Left kidney (tissue), 8 donors: ENCODE data around the gene KRTAP5-2. TPM values are rescaled to one million over a fixed set of nuclear protein-coding genes. Genes with fewer than 3 reads are reported as not detected.
"Not testable (repeated sequence)": the region's sequence is repeated elsewhere in the genome, so short reads cannot be mapped to it uniquely, and the experiment has no call there.

Source experiments
- DNase-seq: peaks from one replicate; pipeline ENCODE4 v3.0.0-alpha.2; 2013
- long read RNA-seq, 8 donors: transcript quantifications; one replicate each; lab custom pipeline, GENCODE V29; 2026
- polyA plus RNA-seq: library from polyadenylated mRNA; unstranded; fragments of 120-200 nt; gene quantifications from one replicate; pipeline ENCODE4 v1.2.1, GENCODE V29; 2013; ENCODE audit not compliant: insufficient read length

The KRTAP5-2 gene, protein sequence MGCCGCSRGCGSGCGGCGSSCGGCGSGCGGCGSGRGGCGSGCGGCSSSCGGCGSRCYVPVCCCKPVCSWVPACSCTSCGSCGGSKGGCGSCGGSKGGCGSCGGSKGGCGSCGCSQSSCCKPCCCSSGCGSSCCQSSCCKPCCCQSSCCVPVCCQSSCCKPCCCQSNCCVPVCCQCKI
- not detected for polyA plus RNA-seq
- long read RNA-seq, donor 1, result 0 reads
- long read RNA-seq, donor 2, partial matches to known transcripts, result 0 of 1 reads
- long read RNA-seq, donor 2, other reads (novel, unspliced or antisense), result 0 of 1 reads
- long read RNA-seq, donor 3, result 0 reads
- long read RNA-seq, donor 4, result 0 reads
- long read RNA-seq, donor 5, result 0 reads
- long read RNA-seq, donor 6, partial matches to known transcripts, result 0 of 1 reads
- long read RNA-seq, donor 6, other reads (novel, unspliced or antisense), result 0 of 1 reads
- long read RNA-seq, donor 7, result 0 reads
- long read RNA-seq, donor 8, result 0 reads

DNA sequence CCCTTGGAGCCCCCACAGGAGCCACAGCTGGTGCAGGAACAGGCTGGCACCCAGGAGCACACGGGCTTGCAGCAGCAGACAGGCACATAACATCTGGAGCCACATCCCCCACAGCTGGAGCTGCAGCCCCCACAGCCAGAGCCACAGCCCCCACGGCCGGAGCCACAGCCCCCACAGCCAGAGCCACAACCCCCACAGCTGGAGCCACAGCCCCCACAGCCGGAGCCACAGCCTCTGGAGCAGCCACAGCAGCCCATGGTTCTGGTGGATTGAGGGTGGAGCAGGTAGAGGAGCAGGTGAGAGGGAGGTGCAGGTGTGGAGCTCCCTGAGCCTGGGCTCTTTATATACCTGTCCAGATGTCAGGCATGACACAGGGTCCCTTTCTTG lies at the start of gene KRTAP5-2:
TSS of gene KRTAP5-2 (minus strand) at position 301 of the 387 bp plus-strand sequence. CDS start at position 257, 44 bp downstream.
- no peak for DNase-seq

DNA sequence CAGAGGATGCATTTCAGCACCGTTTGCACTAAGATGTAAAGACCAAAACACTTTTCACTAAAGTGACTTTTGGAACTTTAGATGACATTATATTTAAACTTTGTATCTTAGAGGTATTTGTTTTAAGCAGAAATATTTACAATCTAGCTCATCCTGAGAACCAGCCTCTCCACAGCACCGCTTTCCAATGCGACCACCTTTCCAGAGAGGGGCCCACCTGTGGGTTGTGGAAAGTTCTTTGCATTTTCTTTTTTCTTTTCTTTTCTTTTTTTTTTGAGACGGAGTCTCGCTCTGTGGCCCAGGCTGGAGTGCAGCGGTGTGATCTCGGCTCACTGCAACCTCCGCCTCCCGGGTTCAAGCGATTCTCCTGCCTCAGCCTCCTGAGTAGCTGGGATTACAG lies 48.4 kb upstream of the KRTAP5-2 start:
- not testable (repeated sequence) for DNase-seq

DNA sequence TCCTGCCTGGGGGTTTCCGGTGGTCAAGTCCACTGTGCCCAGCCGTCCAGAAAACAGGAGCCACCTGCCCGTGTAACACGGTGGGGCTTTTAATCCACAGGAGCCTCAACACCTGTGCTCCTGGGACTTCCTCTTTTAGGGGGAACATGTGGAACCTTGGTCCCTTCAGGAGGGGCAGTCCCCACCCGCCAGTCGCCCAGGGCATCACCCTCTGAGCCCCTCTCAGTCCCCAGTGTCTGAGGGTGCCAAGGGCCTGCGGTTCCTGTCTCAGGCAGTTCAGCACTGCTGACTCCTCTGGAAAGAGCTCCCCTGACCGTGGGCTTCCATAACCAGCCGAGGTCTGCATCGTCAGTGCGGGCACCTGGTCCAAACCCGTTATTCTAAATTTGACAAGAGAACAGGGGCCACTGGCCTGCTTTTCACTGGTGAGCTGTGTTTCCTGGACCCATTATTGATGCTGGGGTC lies 47.3 kb upstream of the KRTAP5-2 start:
- no peak for DNase-seq

DNA sequence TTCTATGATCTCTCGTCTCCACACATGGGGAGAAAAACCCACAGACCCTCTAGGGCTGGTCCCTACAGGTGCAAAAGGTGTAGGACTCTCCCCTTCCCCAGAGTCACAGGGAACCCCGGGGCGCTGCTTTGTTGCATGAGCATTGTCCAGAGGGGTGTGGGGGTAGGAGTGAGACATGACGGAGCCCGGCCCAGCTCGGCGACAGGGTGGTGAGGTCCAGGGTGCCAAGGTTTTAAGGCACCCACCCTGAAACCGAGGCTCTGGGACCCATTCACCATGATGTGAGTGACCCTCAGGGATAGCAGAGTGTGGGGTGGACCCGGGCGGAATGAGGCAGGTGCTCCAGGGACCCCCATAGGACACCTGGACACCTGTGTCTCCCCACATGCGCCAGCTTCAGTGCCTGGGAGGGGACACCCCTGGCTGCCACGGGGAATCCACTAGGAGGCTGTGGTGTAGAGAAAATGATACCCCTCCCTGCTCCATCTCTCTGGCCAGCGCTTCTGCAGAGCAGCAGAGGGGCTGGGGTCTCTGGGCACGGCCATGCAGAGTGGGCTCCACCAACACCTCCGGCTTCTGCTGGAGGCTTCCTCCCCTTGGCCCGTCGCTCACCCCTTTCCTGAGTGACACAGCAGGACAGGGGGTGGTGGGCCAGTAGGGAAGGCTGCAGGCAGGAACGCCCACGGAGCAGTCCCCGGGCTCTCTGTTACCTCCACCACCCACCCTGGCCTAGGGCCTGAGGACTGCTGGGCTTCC lies 46.7 kb upstream of the KRTAP5-2 start:
- DNase-seq, result no peak

DNA sequence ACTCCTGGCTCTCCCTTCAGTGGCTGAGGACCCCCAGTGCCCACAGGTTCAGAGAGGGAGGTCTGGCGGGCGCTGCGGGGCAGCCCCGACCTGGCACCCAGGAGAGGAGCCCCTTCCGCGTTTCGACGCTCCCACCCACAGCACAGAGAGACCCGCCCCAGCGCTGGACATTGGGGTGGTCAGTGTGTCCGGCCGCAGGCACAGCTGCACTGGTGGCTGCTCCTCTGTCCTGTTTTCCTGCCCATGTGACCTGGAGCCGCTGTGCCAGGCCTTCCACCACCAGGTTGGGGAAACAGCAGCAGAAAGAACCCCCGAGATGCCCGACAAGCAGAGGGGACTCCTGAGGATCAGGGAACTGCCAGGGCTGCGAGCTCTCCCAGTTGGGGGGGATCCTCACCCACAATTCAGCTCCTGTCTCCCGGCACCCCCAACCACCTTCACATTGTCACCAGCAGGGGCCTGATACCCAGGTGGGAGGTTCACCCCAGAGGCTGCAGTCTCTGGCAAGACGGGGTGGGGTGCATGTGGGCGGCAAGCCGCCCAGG lies 45.1 kb upstream of the KRTAP5-2 start:
- no peak for DNase-seq

DNA sequence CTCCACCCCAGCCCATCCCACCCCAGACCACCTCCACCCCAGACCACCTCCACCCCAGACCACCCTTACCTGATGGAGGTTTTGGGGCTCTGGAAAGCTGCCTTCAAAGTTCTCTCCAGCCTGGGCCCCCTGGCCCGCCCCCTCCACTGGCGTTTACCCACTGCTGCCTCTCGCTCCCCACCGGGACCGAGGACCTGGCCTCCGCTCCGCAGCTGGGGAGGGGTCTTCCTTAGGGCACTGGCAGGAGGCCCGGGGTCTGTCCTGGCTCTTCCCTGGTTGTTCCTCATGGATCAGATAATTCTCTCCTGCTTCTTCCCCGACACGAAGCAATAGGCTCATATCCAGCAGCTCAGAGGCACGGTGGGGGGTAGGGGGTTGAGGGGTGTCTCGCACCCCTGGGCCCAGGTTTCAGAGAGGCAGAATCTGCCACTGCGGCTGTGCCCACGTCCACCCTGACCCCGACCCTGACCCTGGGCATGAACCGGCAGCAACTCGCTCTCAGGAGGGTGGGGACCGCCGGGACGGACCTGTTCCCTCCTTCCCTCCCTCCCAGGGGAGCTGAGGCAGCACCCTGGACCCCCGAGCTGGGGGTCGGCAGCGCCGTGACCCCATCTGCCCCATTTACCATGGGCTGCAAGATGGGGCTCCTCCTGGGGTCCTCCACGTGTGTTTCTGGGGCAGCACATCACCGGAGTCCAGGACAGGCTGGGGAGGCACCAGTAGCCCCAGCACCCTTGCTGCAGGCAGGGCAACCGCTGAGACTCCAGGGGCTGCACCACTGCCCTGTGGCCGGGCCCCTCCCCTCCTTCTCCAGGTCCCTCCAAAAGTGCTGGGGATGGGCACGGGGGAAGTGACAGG lies 44.4 kb upstream of the KRTAP5-2 start:
- no peak for DNase-seq

DNA sequence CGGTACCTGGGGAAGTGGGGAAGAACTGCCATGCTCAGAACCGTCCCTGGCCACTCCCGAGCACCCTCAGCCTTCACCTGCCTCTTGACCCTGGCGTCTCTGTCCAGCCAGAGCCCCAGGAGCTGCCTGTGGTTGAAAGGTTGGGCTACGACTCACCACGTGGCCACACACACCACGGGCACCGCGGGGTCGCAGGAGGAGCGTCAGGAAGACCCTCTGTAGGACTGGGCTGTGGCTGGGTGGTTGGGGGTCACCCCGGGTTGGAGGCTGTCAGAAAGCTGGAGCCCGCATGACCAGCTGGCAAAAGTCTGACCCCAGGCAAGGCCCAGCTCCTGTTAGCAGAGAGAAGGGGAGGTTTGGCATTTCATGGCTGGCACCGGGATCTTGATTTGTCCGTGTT lies 43.0 kb upstream of the KRTAP5-2 start:
- DNase-seq, result no peak

DNA sequence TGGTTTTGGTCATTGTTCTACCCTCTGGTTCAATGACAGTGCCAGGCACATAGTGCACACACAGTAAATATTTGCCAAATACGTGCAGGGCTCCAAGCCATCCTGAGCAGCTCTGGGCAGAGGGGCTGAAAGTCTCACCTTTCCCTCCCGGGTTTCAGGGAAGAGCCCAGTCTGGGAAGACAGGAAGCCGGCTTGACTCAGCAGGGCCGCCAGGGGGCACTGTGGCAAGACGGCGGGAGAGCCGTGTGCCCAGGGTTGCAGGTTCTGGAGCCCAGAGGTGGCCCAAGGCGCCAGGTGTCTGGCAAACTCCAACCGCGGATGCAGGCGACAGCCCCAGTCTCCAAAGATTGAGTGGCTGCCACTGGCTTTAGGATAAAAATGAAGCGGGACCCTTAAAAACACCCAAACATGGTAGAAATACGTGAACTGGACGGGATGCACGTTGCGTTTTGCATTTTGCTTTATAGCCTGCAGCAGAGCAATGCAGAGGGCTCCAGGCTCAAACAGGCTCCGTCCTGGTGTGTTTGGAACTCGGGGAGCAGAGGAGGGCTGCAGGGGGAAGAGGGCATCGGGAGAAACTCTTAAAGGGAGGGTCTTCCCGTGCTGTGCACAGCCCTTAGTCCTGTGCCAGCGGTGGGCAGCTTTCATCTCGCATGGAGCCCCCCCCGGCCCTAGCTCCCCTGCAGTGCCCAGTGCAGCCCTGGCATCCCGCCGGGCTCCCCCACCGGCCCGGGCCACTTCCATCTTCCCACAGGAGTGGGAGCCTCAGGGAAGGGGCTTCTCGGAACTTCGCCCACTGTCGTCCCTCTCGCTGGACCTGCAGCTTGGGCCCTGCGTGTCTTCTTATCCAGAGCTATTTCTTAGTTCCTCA lies 42.2 kb upstream of the KRTAP5-2 start:
- no peak for DNase-seq

DNA sequence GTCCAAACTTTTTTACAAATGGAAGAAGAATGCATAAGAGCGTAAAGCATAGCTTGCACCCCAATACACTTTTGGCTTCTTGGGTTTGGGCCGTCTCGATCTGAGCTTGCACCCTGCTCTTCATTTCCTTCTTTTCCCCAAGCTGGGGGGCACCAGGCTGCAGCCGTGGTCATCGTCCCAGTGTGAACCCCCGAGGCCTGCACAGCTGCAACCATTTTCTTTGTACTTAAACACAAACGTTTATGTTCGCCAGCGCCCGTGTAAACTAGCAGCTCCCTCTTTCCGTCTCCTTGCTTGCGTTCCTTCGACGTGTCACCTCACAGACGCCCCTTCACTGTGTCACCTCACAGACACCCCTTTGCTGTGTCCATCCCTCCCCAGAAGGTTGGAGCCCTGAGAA lies 41.6 kb upstream of the KRTAP5-2 start:
- no peak for DNase-seq

DNA sequence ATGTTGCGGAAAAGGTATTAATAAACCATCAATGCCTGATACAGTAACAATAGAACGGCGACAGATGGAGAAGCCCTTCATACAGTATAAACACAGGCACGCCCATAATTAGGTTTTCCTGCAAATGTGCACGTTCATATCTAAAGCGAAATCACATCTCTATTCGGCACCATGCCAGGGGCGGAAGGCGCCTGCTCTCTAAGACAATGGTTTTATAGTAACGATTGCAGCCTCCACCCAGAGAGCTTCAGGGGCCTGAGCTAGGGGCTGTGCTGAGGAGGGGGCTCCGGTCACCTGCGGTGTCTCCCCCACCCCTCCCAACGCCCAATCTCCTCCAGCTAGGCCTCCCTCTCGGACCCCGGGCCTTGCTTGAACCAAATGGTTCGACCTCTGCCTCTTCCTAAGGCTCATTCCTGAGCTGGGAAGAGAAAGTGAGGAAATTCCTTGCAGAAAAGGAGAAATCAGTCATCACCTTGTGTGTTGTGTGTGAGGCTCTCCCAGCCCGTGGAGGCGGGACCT lies 41.1 kb upstream of the KRTAP5-2 start:
- no peak for DNase-seq

DNA sequence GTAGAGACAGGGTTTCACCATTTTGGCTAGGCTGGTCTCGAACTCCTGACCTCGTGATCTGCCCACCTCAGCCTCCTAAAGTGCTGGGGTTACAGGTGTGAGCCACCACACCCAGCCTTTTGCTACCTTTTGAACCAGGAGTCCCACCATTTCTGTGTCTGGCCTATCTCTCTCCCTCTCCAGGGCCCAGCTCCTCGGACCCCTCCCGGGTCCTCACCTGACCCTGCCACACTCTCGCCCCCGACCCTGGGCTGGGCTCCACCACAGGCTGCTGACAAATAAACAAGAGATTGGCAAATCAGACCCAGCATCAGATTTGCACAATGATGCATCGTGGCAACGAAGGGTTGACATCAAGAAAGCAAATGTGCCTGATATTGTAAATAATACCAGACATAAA lies 40.2 kb upstream of the KRTAP5-2 start:
- DNase-seq, result no peak

DNA sequence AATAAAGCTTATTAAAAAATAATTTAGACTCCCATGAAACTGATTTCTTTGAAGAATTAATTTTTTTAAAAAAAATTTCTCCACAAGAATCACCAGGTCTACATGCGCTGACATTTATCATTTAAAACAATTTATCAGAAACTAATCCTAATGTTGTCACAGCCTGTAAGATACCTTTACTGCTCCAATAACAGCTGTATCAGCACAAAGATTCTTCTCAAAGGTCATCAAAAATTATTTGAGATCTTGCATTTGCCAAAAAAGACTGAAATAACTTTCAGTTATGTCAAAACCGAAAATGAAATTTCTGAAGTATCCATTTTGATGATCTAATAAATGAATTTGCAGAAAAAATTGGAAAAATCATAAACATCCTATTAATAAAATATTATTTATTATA lies 39.5 kb upstream of the KRTAP5-2 start:
- no peak for DNase-seq

DNA sequence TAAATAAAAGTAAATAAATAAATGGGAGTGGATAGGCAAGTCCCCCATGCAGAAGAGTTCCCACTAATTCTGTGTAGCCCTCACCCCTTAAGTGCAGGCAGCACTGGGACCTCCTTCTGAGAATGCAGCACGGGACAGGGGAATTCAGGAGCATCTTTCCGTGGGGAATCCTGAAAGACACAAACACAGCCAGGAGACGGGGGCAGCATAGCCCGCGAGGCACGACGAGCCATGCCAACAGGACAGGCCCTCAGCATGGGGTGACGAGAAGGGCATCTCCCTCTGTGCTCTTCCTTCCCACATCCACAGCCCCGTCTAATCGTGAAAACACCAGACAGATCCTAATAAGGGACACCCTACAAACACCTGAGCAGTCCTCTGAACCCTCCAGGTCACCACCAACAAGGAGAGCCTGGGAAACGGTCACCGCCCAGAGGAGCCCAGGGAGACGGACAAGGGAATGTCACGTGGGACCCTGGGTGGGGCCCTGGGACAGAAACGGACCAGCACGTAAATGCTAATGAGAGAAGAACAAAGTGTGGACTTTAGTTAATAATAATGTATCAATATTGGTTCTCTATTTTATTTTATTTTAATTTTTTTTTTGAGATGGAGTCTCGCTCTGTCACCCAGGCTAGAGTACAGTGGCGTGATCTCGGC lies 38.3 kb upstream of the KRTAP5-2 start:
- no peak for DNase-seq

DNA sequence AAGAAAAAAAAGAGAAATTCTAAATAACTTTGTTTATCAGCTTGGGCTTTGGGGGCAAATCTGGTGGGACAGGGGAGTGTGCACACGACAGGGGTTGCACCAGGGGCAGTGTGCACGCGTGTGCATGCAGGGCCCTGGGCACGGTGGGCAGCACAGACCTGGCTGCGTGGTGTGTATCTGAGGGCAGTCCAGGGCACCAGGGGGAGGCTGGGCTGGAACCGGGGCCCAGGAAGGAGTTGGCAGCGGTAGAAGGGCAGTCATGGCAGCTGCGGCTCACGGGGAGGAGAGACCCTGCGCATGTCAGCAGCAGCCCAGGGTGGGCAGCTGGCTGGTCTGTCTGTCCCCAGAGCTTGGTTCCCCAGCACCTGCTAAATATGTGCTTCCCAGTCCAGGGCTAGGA lies 35.8 kb upstream of the KRTAP5-2 start:
- no peak for DNase-seq

DNA sequence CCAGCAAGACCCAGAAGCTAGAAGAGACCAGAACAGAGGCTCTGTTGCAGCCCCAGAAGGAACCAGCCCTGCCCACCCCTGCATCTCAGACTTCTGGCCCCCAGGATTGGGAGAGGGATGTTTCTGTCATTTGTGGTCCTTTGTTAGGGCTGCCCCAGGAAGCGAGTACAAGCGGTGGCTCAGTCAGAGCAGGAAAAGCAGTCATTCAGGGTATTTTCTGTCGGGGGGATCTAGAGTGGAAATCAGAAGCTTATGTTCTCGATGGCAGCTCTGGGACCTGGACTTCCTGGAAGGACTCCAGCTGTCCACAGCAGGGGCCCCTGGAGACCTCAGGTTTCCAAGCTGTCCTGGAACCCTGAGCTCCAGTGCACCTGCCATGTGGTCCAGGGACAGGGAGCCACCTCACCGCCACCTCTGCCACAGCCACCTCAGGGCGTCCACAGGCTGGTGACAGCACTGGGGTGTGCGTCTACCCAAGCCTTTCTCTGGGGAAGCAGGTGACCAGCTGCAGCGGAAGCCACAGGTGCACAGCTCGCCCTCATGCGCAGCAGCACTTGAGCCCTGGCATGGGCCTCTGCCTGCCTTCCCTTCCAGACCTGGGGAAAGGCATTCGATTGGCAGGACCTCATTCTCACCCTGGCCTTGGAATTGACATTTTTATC lies 34.1 kb upstream of the KRTAP5-2 start:
- DNase-seq, result no peak

DNA sequence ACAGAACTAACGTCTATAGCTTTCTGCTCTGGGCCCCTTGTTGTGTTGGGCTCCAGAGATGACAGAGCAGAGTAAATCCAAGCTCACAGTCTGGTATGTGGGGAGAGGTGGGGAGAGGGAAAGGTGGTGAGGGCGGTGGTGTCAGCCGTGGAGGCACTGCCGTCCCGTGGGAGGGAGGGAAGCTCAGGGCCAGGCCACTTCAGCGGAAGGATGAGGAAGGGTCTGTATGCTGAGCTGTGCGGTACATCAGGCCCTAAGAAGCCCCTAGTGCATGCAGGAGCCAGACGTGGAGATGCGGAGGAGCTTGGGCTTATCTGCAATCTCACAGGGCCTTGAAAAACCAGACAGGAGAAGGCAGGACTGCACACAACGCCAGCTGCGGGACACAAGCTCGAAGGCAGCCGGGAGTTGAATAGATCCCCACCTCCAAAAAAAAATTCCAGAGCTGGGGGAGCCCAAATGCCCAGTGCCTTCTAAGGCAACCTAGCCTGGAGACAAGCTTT lies 33.0 kb upstream of the KRTAP5-2 start:
- no peak for DNase-seq

DNA sequence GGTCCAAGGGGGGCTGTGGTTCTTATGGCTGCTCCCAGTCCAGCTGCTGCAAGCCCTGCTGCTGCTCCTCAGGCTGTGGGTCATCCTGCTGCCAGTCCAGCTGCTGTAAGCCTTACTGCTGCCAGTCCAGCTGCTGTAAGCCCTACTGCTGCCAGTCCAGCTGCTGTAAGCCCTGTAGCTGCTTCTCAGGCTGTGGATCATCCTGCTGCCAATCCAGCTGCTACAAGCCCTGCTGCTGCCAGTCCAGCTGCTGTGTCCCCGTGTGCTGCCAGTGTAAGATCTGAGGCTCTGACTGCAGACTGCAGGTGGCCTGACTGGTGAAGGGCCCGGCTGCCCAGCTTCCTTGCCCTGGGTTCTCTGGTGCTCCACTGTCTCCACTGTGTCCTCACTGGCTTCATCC lies 32.2 kb upstream of the KRTAP5-2 start:
- DNase-seq, result no peak

DNA sequence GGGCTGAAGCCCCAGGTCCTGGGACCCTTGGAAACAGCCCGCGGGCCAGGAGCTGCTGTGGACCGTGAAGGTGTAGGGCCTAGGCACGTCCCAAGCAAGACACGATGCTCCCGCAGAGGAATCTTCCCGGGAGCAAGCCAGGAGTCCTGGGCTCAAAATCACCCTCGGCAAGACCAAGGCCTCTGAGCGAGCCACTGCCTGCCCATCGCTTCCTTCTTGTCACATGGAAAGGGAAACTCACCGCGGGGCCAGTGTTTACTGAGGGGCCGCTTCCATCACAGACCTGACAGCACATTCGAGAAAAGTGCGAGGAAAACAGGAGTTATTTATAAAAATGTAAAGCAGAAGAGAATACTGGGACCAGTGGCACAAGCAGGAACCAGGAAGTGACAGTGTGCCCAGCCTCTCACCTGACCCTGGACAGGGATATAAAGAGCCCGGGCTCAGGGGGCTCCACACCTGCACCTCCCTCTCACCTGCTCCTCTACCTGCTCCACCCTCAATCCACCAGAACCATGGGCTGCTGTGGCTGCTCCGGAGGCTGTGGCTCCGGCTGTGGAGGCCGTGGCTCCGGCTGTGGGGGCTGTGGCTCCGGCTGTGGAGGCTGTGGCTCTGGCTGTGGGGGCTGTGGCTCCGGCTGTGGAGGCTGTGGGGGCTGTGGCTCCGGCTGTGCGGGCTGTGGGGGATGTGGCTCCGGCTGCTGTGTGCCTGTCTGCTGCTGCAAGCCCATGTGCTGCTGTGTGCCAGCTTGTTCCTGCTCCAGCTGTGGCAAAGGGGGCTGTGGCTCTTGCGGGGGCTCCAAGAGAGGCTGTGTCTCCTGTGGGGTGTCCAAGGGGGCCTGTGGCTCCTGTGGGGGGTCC lies 31.5 kb upstream of the KRTAP5-2 start, which contains the start of gene KRTAP5-5:
TSS of gene KRTAP5-5 (plus strand) at position 450 of the 860 bp plus-strand sequence. CDS start at position 516, 66 bp downstream.
- DNase-seq, result no peak
